K562 (cell line): ENCODE results near the gene UNC5C. TPM values are rescaled to one million over a fixed set of nuclear protein-coding genes. Genes with fewer than 3 reads are reported as not detected.
A peak's percentile ranks its signal among the peaks of the same experiment; 100 is the strongest.

Experiments used
- ATAC-seq: fragments of 200-7000 bp; cut with Tn5 transposase; 3 replicates; pipeline ENCODE4 v1.9.1; 2020; ENCODE audit warnings: moderate library complexity
- BruUV-seq: library from RNA; stranded (reverse); fragments of 400-500 nt; replicated peaks from 2 replicates; lab custom pipeline; 2021; lab: Mats Ljungman, UMichigan
- CTCF ChIA-PET: fragments of 300-600 bp; formaldehyde crosslinking; extraction: SDS; loops from one replicate; lab custom pipeline; 2021; ENCODE audit warnings: low intra/inter-chr PET ratio; lab: Yijun Ruan, JAX
- POLR2A ChIA-PET: fragments of 300-600, 350-650 bp; sonication (Branson Sonifier 250); formaldehyde crosslinking; extraction: SDS; loops from one replicate; lab custom pipeline; 2021; ENCODE audit warnings: antibody characterized with exemption, inconsistent platforms; lab: Yijun Ruan, JAX
- DNase-seq, 4 experiments: peaks; one replicate each; pipeline versions ENCODE4 v3.0.0 to v3.0.0-alpha.2; 2011 to 2018; ENCODE audit warnings: low spot score in 3 of 4, mixed read lengths in 3 of 4; ENCODE audit errors: extremely low read depth in 1 of 4
- FAIRE-seq: peaks from 2 replicates; lab custom pipeline; 2011; peaks lifted over from hg19 to GRCh38; lab: Jason Lieb, UNC
- H2AFZ ChIP-seq: 2 replicates; pipeline ENCODE4 v1.6.0; 2011; ENCODE audit warnings: low read depth, low read length, control low read depth, inconsistent platforms
- H3K27ac ChIP-seq: fragments of 200-600 bp; 3 replicates; pipeline ENCODE4 v1.8.0; 2011; ENCODE audit warnings: low read depth, mild to moderate bottlenecking, control low read depth, inconsistent platforms, low read length, moderate library complexity, mixed read lengths; ENCODE audit errors: extremely low read depth
- H3K27me3 ChIP-seq, 2 experiments: fragments of 300-600 bp in 1 of 2; 2 replicates in 1 of 2; 3 replicates in 1 of 2; pipeline versions ENCODE4 v1.6.0 to v1.8.0; 2011; ENCODE audit warnings: inconsistent platforms in 2 of 2, low read length in 2 of 2, mild to moderate bottlenecking in 1 of 2, mixed read lengths in 1 of 2, moderate library complexity in 1 of 2; ENCODE audit not compliant: control insufficient read depth in 2 of 2, insufficient read depth in 2 of 2
- H3K36me3 ChIP-seq: fragments of 300-600 bp; 3 replicates; pipeline ENCODE4 v1.8.0; 2011; ENCODE audit warnings: mild to moderate bottlenecking, low read length, inconsistent platforms; ENCODE audit not compliant: control insufficient read depth, insufficient read depth
- H3K4me1 ChIP-seq, 2 experiments: fragments of 200-600 bp in 1 of 2; replicated peaks in 1 of 2; 2 replicates in 1 of 2; 3 replicates in 1 of 2; pipeline versions ENCODE4 v1.5.1 to v1.8.0; 2011; ENCODE audit warnings: inconsistent platforms in 2 of 2, low read length in 2 of 2, mild to moderate bottlenecking in 1 of 2, mixed read lengths in 1 of 2, moderate library complexity in 1 of 2; ENCODE audit not compliant: control insufficient read depth in 2 of 2, insufficient read depth in 2 of 2
- H3K4me2 ChIP-seq: 2 replicates; pipeline ENCODE4 v1.6.1; 2011; ENCODE audit warnings: low read length, control low read depth, inconsistent platforms, mixed read lengths; ENCODE audit not compliant: insufficient read depth
- H3K4me3 ChIP-seq: fragments of 200-600 bp; sonication (generic), shearing (Covaris generic); 2 replicates; pipeline ENCODE4 v1.5.1; 2016; ENCODE audit warnings: control low read depth, inconsistent platforms
- H3K79me2 ChIP-seq: fragments of 200-600 bp; 3 replicates; pipeline ENCODE4 v1.8.0; 2011; ENCODE audit warnings: low read length, inconsistent platforms; ENCODE audit not compliant: control insufficient read depth, insufficient read depth
- H3K9ac ChIP-seq, 2 experiments: 2 replicates each; pipeline versions ENCODE4 v1.6.0 to v1.6.1; 2011; ENCODE audit warnings: low read depth in 2 of 2, low read length in 2 of 2, control low read depth in 1 of 2, inconsistent platforms in 1 of 2, mild to moderate bottlenecking in 1 of 2, mixed read lengths in 1 of 2; ENCODE audit not compliant: insufficient read depth in 1 of 2
- H3K9me1 ChIP-seq: one replicate; pipeline ENCODE4 v1.6.0; 2011; ENCODE audit warnings: inconsistent platforms, mild to moderate bottlenecking, low read length, moderate library complexity; ENCODE audit not compliant: control insufficient read depth, insufficient read depth
- H3K9me3 ChIP-seq: replicated peaks from 2 replicates; pipeline ENCODE4 v1.5.1; 2011; ENCODE audit warnings: low read depth, low read length, inconsistent platforms; ENCODE audit not compliant: control insufficient read depth, insufficient read depth
- H4K20me1 ChIP-seq: replicated peaks from 2 replicates; pipeline ENCODE4 v1.6.1; 2011; ENCODE audit warnings: low read length, inconsistent platforms, mixed read lengths; ENCODE audit not compliant: control insufficient read depth, insufficient read depth
- CXXC5 ChIP-seq: fragments of 250-450 bp; sonication (Bioruptor Pico); IDR thresholded peaks from 2 replicates; pipeline ENCODE4 v1.8.0; 2022; ENCODE audit warnings: inconsistent platforms, mild to moderate bottlenecking, moderate library complexity
- DIDO1 ChIP-seq: fragments of 450-650 bp; IDR thresholded peaks from 2 replicates; pipeline ENCODE4 v1.6.1; 2016; ENCODE audit warnings: low read depth, missing biosample characterization, missing genetic modification characterization
- EWSR1 ChIP-seq: fragments of 450-650 bp; IDR thresholded peaks from 2 replicates; pipeline ENCODE4 v1.6.1; 2018; ENCODE audit warnings: borderline replicate concordance, mild to moderate bottlenecking, low read depth, moderate library complexity; ENCODE audit not compliant: partially characterized antibody
- MTA3 ChIP-seq: fragments of 450-650 bp; formaldehyde crosslinking; IDR thresholded peaks from 2 replicates; pipeline ENCODE4 v1.6.1; 2017; ENCODE audit warnings: mild to moderate bottlenecking, borderline replicate concordance
- NR2F6 ChIP-seq: fragments of 450-650 bp; formaldehyde crosslinking; IDR thresholded peaks from 2 replicates; pipeline ENCODE4 v1.4.0; 2020; ENCODE audit warnings: mild to moderate bottlenecking
- SFPQ ChIP-seq: fragments of 200-400 bp; formaldehyde crosslinking; IDR thresholded peaks from 2 replicates; pipeline ENCODE4 v1.6.1; 2017; ENCODE audit warnings: mild to moderate bottlenecking, low read depth, low read length, moderate library complexity
- ZNF224 ChIP-seq: sonication (generic); formaldehyde crosslinking; IDR thresholded peaks from 2 replicates; pipeline ENCODE4 v1.8.0; 2022; ENCODE audit warnings: mild to moderate bottlenecking, missing genetic modification reagents
- ZNF445 ChIP-seq: fragments of 250-450 bp; sonication (Bioruptor Pico); IDR thresholded peaks from 2 replicates; pipeline ENCODE4 v1.4.0; 2020; ENCODE audit warnings: low read depth, mild to moderate bottlenecking, moderate library complexity
- ZNF764 ChIP-seq: fragments of 250-450 bp; sonication (Bioruptor Pico); IDR thresholded peaks from 2 replicates; pipeline ENCODE4 v1.4.0; 2020; ENCODE audit warnings: low read depth, mild to moderate bottlenecking, moderate library complexity
- WGBS: fragments of 100-300 bp; shearing (Covaris generic); methylation state at CpG from one replicate; pipeline ENCODE4 v1.1.6; 2016; ENCODE audit warnings: low coverage, mixed read lengths; ENCODE audit not compliant: insufficient coverage; ENCODE audit errors: missing lambda C conversion rate; 5-methylcytosine and 5-hydroxymethylcytosine counted together
- in situ Hi-C: fragments of 300-500 bp; cut with MboI; formaldehyde crosslinking; loops from 4 replicates; pipeline ENCODE4 v1.15.0; 2018; ENCODE audit warnings: inconsistent platforms, mixed read lengths
- intact Hi-C: fragments of 100-400 bp; cut with micrococcal nuclease; formaldehyde crosslinking; loops from 2 replicates; pipeline ENCODE4 v1.14.2; 2022
- polyA plus RNA-seq, 8 experiments: library from polyadenylated mRNA; depleted of rRNA in 4 of 8; stranded (reverse) in 5 of 8; unstranded in 3 of 8; fragments of >200 nt; fragmentation: Nextera tagmentation in 2 of 8; fragmentation: Illumina TruSeq in 1 of 8; extraction: Ambion mirVana in 2 of 8; extraction: Trizol in 1 of 8; gene quantifications; 2 replicates each; pipeline versions ENCODE4 v1.2.1 to v1.2.3, GENCODE V29; 2011 to 2014; ENCODE audit warnings: inconsistent platforms in 1 of 8, missing spikeins in 1 of 8
- total RNA-seq, 7 experiments: library from RNA; depleted of rRNA in 6 of 7; stranded (reverse); fragments of >200 nt in 6 of 7; fragmentation: Illumina TruSeq in 2 of 7; extraction: Trizol in 2 of 7; gene quantifications; 2 replicates each; pipeline versions ENCODE4 v1.2.1 to v1.2.3, GENCODE V29; 2011 to 2021; ENCODE audit warnings: low replicate concordance in 1 of 7
- TF ChIP-seq, protein P1 (sequence below): sonication (generic); formaldehyde crosslinking; IDR thresholded peaks from 2 replicates; pipeline ENCODE4 v1.8.1; 2022; ENCODE audit warnings: missing genetic modification reagents
- TF ChIP-seq, protein P2 (sequence below): IDR thresholded peaks from 2 replicates; pipeline ENCODE4 v1.6.1; 2011; ENCODE audit warnings: borderline replicate concordance, low read depth, mild to moderate bottlenecking, moderate library complexity, low read length; ENCODE audit not compliant: insufficient read depth, poor library complexity, severe bottlenecking

UNC5C gene
- total and polyA plus RNA-seq, 9 of the 15 experiments (the other 6 are each of a cell fraction or from before 2014, with no cell fraction given) = under 0.01 to 0.10 (median 0.03) TPM; not detected in 1

- TF ChIP-seq, protein P1, sequence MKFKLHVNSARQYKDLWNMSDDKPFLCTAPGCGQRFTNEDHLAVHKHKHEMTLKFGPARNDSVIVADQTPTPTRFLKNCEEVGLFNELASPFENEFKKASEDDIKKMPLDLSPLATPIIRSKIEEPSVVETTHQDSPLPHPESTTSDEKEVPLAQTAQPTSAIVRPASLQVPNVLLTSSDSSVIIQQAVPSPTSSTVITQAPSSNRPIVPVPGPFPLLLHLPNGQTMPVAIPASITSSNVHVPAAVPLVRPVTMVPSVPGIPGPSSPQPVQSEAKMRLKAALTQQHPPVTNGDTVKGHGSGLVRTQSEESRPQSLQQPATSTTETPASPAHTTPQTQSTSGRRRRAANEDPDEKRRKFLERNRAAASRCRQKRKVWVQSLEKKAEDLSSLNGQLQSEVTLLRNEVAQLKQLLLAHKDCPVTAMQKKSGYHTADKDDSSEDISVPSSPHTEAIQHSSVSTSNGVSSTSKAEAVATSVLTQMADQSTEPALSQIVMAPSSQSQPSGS (CRISPR knock-in tag) = no peak
- TF ChIP-seq ZNF445 (no peak), NR2F6 (CRISPR knock-in tag) (no peak), ZNF224 (no peak), MTA3 (no peak), ZNF764 (no peak), DIDO1 (tag) (no peak), CXXC5 (no peak), EWSR1 (no peak)
Measured at GRCh38 chr4:95197353-95197752, 351.4 kb downstream of the UNC5C start (continued).

GRCh38 chr4:95193391-95194224 is 355.2 kb downstream of the UNC5C start:
- Histone ChIP-seq H2AFZ (peak overlapping the region; percentile 44), H3K27ac (no peak overlapping the region), H3K4me3 (no peak overlapping the region), H3K9me1 (no peaks in the 10 kb centered on the region), H3K9ac (0 out of 4 replicates have a peak overlapping the region, but pooled peaks of 1 of the 2 experiments have one; percentile 61), H3K27me3 (peaks cover 2 to 17% of the 10 kb centered on the region in 2 experiments; a peak in 3 of 5 replicates), H3K4me1 (peaks cover 0 to 14% of the 10 kb centered on the region in 2 experiments; a peak in 3 of 5 replicates), H3K79me2 (no peaks in the 10 kb centered on the region), H4K20me1 (no peaks in the 10 kb centered on the region), H3K9me3 (no peaks in the 10 kb centered on the region), H3K4me2 (no peak overlapping the region), H3K36me3 (no peaks in the 10 kb centered on the region)
- ChIA-PET POLR2A (no interaction called here), CTCF (no interaction called here)
- DNase-seq (no peak), ATAC-seq (peak; percentile 28; the same call in 2 of the 3 replicates), FAIRE-seq (no peak)
- BruUV-seq = no TSS peak
- in situ Hi-C loops (no loop called here), intact Hi-C loops (no loop called here)
- 8% methylated on average over 18 of the region's 22 CpGs for WGBS
- no peak for TF ChIP-seq SFPQ
- TF ChIP-seq, protein P2, sequence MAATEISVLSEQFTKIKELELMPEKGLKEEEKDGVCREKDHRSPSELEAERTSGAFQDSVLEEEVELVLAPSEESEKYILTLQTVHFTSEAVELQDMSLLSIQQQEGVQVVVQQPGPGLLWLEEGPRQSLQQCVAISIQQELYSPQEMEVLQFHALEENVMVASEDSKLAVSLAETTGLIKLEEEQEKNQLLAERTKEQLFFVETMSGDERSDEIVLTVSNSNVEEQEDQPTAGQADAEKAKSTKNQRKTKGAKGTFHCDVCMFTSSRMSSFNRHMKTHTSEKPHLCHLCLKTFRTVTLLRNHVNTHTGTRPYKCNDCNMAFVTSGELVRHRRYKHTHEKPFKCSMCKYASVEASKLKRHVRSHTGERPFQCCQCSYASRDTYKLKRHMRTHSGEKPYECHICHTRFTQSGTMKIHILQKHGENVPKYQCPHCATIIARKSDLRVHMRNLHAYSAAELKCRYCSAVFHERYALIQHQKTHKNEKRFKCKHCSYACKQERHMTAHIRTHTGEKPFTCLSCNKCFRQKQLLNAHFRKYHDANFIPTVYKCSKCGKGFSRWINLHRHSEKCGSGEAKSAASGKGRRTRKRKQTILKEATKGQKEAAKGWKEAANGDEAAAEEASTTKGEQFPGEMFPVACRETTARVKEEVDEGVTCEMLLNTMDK = no peak
